Natural killer cell (primary cell): ENCODE results near the gene AHRR. TPM values are rescaled to one million over a fixed set of nuclear protein-coding genes. Genes with fewer than 3 reads are reported as not detected.

Experiments used
- ATAC-seq, 3 donors: fragments of 150-1000 bp in 2 of 3; fragments of 200-7000 bp in 1 of 3; cut with Tn5 transposase; 1 replicate in 1 of 3; 2 replicates in 2 of 3; pipeline ENCODE4 v1.10.0; 2021; ENCODE audit warnings: mild to moderate bottlenecking in 2 of 3, moderate library complexity in 2 of 3
- DNase-seq, 2 donors: peaks; one replicate each; pipeline versions ENCODE4 v3.0.0 to v3.0.0-alpha.2; 2013 to 2021; ENCODE audit warnings: mixed read lengths in 1 of 2
- H3K27ac ChIP-seq: one replicate; pipeline ENCODE4 v1.5.1; 2013; ENCODE audit warnings: mild to moderate bottlenecking, low read length
- H3K27me3 ChIP-seq: one replicate; pipeline ENCODE4 v1.6.1; 2013; ENCODE audit warnings: low read length; ENCODE audit not compliant: control insufficient read depth, insufficient read depth
- H3K36me3 ChIP-seq: one replicate; pipeline ENCODE4 v1.6.1; 2013; ENCODE audit warnings: low read length; ENCODE audit not compliant: control insufficient read depth, insufficient read depth
- H3K4me1 ChIP-seq: one replicate; pipeline ENCODE4 v1.6.1; 2013; ENCODE audit warnings: low read length; ENCODE audit not compliant: control insufficient read depth, insufficient read depth
- H3K4me3 ChIP-seq: one replicate; pipeline ENCODE4 v1.5.1; 2013; ENCODE audit warnings: low read length
- H3K9me3 ChIP-seq: one replicate; pipeline ENCODE4 v1.6.1; 2013; ENCODE audit warnings: low read length; ENCODE audit not compliant: control insufficient read depth, insufficient read depth
- H3K27ac Mint-ChIP-seq, 2 donors: one replicate each; pipeline ENCODE4 v1.8.0; 2022; ENCODE audit warnings: mild to moderate bottlenecking in 2 of 2, mixed read lengths in 2 of 2, moderate library complexity in 1 of 2
- H3K27me3 Mint-ChIP-seq, 2 donors: one replicate each; pipeline ENCODE4 v1.8.0; 2022; ENCODE audit warnings: low read depth in 2 of 2, mixed read lengths in 2 of 2
- H3K36me3 Mint-ChIP-seq: one replicate; pipeline ENCODE4 v1.8.0; 2022; ENCODE audit warnings: mixed read lengths
- H3K4me1 Mint-ChIP-seq, 2 donors: one replicate each; pipeline ENCODE4 v1.8.0; 2022; ENCODE audit warnings: mixed read lengths in 2 of 2
- H3K4me3 Mint-ChIP-seq: one replicate; pipeline ENCODE4 v1.8.0; 2022; ENCODE audit warnings: mild to moderate bottlenecking, moderate library complexity, mixed read lengths
- H3K9me3 Mint-ChIP-seq, 2 donors: one replicate each; pipeline ENCODE4 v1.8.0; 2022; ENCODE audit warnings: mixed read lengths in 2 of 2
- CTCF ChIP-seq: fragments of 200-600 bp; IDR thresholded peaks from one replicate; pipeline ENCODE4 v1.8.0; 2022; ENCODE audit warnings: antibody characterized with exemption
- WGBS: methylation state at CpG from one replicate; pipeline ENCODE4 v1.1.7; 2013; ENCODE audit warnings: missing lambda C conversion rate; ENCODE audit not compliant: insufficient coverage; 5-methylcytosine and 5-hydroxymethylcytosine counted together
- intact Hi-C: fragments of 100-400 bp; cut with micrococcal nuclease; formaldehyde crosslinking; loops from one replicate; pipeline ENCODE4 v1.14.2; 2022
- total RNA-seq, 4 donors: library from RNA; stranded (reverse); fragments of 120-200 nt in 1 of 4; gene quantifications; one replicate each; pipeline versions ENCODE4 v1.2.3 to v1.2.4, GENCODE V29; 2013 to 2022

Gene AHRR
- total RNA-seq, 3 donors from 2014 or later (not counting 1 experiment from before 2014, with no cell fraction given): 0.88 to 1.4 (median 1.2) TPM

GRCh38 chr5:415928-416635 is 94.6 kb downstream of the AHRR start:
- H3K4me1 Mint-ChIP-seq: peaks cover 0 to 18% of the 10 kb centered on the region in 2 donors

GRCh38 chr5:416636-416960 is 95.1 kb downstream of the AHRR start:
- no peaks in the 10 kb centered on the region for H3K27me3 Mint-ChIP-seq
- intact Hi-C loops: no loop called here
- no peak for TF ChIP-seq CTCF
- no peaks in the 10 kb centered on the region for H3K9me3 Mint-ChIP-seq
- Histone ChIP-seq H3K27me3 (no peaks in the 10 kb centered on the region), H3K4me3 (no peak overlapping the region), H3K36me3 (no peaks in the 10 kb centered on the region), H3K9me3 (no peaks in the 10 kb centered on the region), H3K4me1 (no peaks in the 10 kb centered on the region), H3K27ac (no peak overlapping the region)
- DNase-seq: no peak
- WGBS: 91% methylated on average over 14 of the region's 14 CpGs
- H3K36me3 Mint-ChIP-seq: no peaks in the 10 kb centered on the region
- peaks cover 0 to 18% of the 10 kb centered on the region in 2 donors for H3K4me1 Mint-ChIP-seq
- no peak for ATAC-seq
- peak overlapping the region; percentile 29 for H3K4me3 Mint-ChIP-seq
- peak overlapping the region in 1 of 2 donors; percentile 75 for H3K27ac Mint-ChIP-seq

More at GRCh38 chr5:415928-416635, 94.6 kb downstream of the AHRR start:
- no peak overlapping the region for H3K4me3 ChIP-seq
- no peaks in the 10 kb centered on the region for H3K27me3 ChIP-seq
- no peaks in the 10 kb centered on the region for H3K9me3 Mint-ChIP-seq
- peak in 2 of 3 donors; percentile 17 to 85 for ATAC-seq
- intact Hi-C loops: no loop called here
- no peak for DNase-seq
- no peaks in the 10 kb centered on the region for H3K9me3 ChIP-seq
- H3K36me3 ChIP-seq: no peaks in the 10 kb centered on the region
- H3K4me1 ChIP-seq: no peaks in the 10 kb centered on the region
- peak overlapping the region in 1 of 2 donors; percentile 75 for H3K27ac Mint-ChIP-seq
- peak overlapping the region; percentile 45 for H3K4me3 Mint-ChIP-seq
- 44% methylated on average over 24 of the region's 24 CpGs for WGBS
- H3K36me3 Mint-ChIP-seq: no peaks in the 10 kb centered on the region
- H3K27ac ChIP-seq: peak overlapping the region; percentile 37
- no peak for TF ChIP-seq CTCF
- H3K27me3 Mint-ChIP-seq: no peaks in the 10 kb centered on the region

GRCh38 chr5:417301-418161 is 96.0 kb downstream of the AHRR start:
- ATAC-seq (no peak), DNase-seq (no peak)
- no peaks in the 10 kb centered on the region for H3K36me3 Mint-ChIP-seq
- no peak for TF ChIP-seq CTCF
- H3K36me3 ChIP-seq: no peaks in the 10 kb centered on the region
- H3K27me3 ChIP-seq: no peaks in the 10 kb centered on the region
- H3K27ac Mint-ChIP-seq: peak overlapping the region in 1 of 2 donors; percentile 75
- peaks cover 4 to 18% of the 10 kb centered on the region in 2 donors for H3K4me1 Mint-ChIP-seq
- no peaks in the 10 kb centered on the region for H3K4me1 ChIP-seq
- intact Hi-C loops: no loop called here
- no peak overlapping the region for H3K4me3 ChIP-seq
- WGBS: 93% methylated on average over 14 of the region's 14 CpGs
- H3K27me3 Mint-ChIP-seq: no peaks in the 10 kb centered on the region
- no peaks in the 10 kb centered on the region for H3K9me3 ChIP-seq
- no peaks in the 10 kb centered on the region for H3K9me3 Mint-ChIP-seq
- no peak overlapping the region for H3K4me3 Mint-ChIP-seq
- no peak overlapping the region for H3K27ac ChIP-seq
